Spinal cord (tissue), 10 donors: ENCODE measurements around the gene ZNF483. TPM values are rescaled to one million over a fixed set of nuclear protein-coding genes. Genes with fewer than 3 reads are reported as not detected.

Experiments used
- DNase-seq, 6 donors: peaks; one replicate each; pipeline versions ENCODE4 v3.0.0 to v3.0.0-alpha.2; 2013 to 2015; ENCODE audit warnings: low spot score in 6 of 6, low read depth in 4 of 6
- H3K27ac ChIP-seq: one replicate; pipeline ENCODE4 v1.5.1; 2013; ENCODE audit warnings: low read depth, low read length, control low read depth
- H3K27me3 ChIP-seq: one replicate; pipeline ENCODE4 v1.6.1; 2013; ENCODE audit warnings: low read length; ENCODE audit not compliant: control insufficient read depth, insufficient read depth
- H3K36me3 ChIP-seq: one replicate; pipeline ENCODE4 v1.6.1; 2013; ENCODE audit warnings: low read length; ENCODE audit not compliant: control insufficient read depth, insufficient read depth
- H3K4me1 ChIP-seq: one replicate; pipeline ENCODE4 v1.6.1; 2013; ENCODE audit warnings: low read length; ENCODE audit not compliant: control insufficient read depth, insufficient read depth
- H3K4me3 ChIP-seq: one replicate; pipeline ENCODE4 v1.5.1; 2013; ENCODE audit warnings: low read depth, low read length, control low read depth
- H3K9me3 ChIP-seq: one replicate; pipeline ENCODE4 v1.6.1; 2013; ENCODE audit warnings: low read length; ENCODE audit not compliant: control insufficient read depth, insufficient read depth
- WGBS: methylation state at CpG from one replicate; pipeline ENCODE4 v1.1.5; 2013; ENCODE audit warnings: missing lambda C conversion rate; ENCODE audit not compliant: insufficient coverage; 5-methylcytosine and 5-hydroxymethylcytosine counted together
- long read RNA-seq, 4 donors: transcript quantifications; one replicate each; lab custom pipeline, GENCODE V29; 2026
- polyA plus RNA-seq, 2 donors: library from polyadenylated mRNA; unstranded; fragments of 120-200 nt; gene quantifications; one replicate each; pipeline ENCODE4 v1.2.1, GENCODE V29; 2013; ENCODE audit not compliant: insufficient read length in 2 of 2
- total RNA-seq, 2 donors: library from RNA; depleted of rRNA in 1 of 2; stranded (reverse); fragments of 120-200 nt in 1 of 2; fragments of >200 nt in 1 of 2; gene quantifications; one replicate each; pipeline versions ENCODE4 v1.2.3 to v1.2.4, GENCODE V29; 2013 to 2014
- donor health status: healthy.

ZNF483 gene
- total RNA-seq (10 to 100 TPM; 34.6 to 92.8 TPM), polyA plus RNA-seq (1 to 10 TPM; 4.3 to 6.7 TPM)
- long read RNA-seq, donor 1, partial matches to known transcripts: 17 of 35 reads
- long read RNA-seq, donor 1, other reads (novel, unspliced or antisense): 16 of 35 reads
- long read RNA-seq, donor 2: 0 reads
- long read RNA-seq, donor 3, partial matches to known transcripts: 0 of 1 reads
- long read RNA-seq, donor 3, other reads (novel, unspliced or antisense): 0 of 1 reads
- long read RNA-seq, donor 4, partial matches to known transcripts: 166 of 193 reads
- long read RNA-seq, donor 4, other reads (novel, unspliced or antisense): 26 of 193 reads

DNA sequence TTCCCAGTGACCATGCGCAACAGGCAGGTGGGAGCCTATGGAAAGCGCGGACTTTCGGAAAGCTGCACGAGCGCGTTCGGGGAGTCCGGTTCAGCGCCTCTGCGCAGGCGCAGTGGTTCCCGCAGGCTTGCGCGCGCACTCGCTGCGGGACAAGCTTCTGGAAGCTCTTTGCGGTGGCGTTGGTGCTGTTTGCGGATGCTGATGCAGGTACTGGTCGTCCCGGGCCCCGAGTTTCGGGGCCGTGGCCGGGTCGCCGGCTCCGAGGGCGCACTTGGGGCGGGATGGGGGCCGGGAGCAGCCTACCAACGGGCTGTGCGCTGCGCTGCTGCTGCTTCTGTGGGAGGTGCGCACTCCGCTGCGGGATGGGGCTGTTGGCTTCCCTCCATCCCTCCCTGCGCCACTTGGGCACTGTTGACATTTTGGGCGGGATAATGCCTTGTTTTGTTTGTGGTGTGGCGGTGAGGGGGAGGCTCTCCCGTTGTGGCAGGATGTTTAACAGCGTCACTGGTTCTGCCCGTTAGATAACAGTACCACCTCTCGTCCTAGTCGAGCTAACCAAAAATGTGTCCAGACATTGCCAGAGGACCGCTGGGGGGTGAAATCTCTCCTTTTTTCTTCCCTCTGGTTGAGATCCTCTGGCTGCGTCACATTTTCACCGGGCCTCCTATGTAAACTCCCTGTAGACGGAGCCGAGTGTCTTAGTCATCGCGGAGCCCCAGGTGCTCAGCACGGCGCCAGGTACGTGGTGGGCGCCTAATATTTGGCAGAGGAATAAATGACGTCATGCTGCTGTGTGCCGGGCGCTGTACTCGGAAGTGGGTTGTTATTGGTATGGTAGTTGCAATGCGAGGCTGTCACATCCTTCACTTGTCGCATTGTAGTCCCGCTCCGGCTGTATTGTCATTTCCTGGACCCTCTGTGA, at the start of gene ZNF483:
ZNF483 (plus strand) TSS at position 124 of the 922 bp plus-strand sequence. CDS start 2,217 bp downstream, outside the sequence.
- Histone ChIP-seq H3K27me3 (peaks cover 2% of the 10 kb centered on the region), H3K4me3 (peak within 1 kb of the TSS; percentile 83), H3K27ac (peak within 1 kb of the TSS; percentile 11), H3K9me3 (no peaks in the 10 kb centered on the region), H3K36me3 (peaks cover 2% of the 10 kb centered on the region), H3K4me1 (peaks cover 8% of the 10 kb centered on the region)
- WGBS: 0% methylated on average over 58 of the region's 66 CpGs
- DNase-seq: peak; percentile 76 to 98 (median 84)

DNA sequence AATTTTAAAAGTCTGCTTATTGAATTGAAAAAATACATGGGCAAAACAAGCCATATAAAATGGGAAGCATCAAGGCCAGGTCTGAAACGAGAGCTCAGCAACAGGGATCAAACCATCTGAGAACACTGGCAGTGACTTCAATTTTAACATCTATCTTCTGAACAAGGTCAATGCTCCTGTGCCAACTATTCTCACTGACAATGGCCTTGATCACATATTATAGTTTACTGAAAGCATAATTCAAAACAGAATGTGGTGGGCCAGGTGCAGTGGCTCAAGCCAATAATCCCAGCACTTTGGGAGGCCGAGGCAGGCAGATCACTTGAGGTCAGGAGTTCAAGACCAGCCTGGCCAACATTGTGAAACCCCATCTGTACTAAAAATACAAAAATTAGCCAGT, 49.8 kb upstream of the ZNF483 start:
- Histone ChIP-seq H3K4me1 (no peaks in the 10 kb centered on the region), H3K9me3 (no peaks in the 10 kb centered on the region), H3K4me3 (no peak overlapping the region), H3K27me3 (no peaks in the 10 kb centered on the region), H3K27ac (no peak overlapping the region), H3K36me3 (peaks cover 3% of the 10 kb centered on the region)
- WGBS: 83% methylated on average over 1 of the region's 2 CpGs
- no peak for DNase-seq

DNA sequence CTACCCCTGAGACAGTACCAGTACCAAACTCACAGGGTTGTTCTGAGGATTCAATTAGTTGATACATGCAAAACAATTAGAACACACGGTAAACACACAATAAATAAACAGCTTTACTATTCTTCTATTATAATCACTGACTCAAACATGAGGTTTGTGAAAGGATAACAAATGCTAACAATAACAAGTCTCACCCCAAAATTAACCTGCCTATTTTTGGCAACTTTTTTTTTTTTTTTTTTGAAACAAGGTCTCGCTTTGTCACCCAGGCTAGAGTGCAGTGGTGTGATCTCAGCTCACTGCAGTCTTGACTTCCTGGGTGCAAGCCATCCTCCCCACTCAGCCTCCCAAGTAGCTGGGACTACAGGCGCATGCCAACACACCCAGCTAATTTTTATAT, 47.3 kb upstream of the ZNF483 start:
- Histone ChIP-seq H3K4me1 (peaks cover 3% of the 10 kb centered on the region), H3K36me3 (no peaks in the 10 kb centered on the region), H3K9me3 (no peaks in the 10 kb centered on the region), H3K27ac (no peak overlapping the region), H3K27me3 (no peaks in the 10 kb centered on the region), H3K4me3 (no peak overlapping the region)
- WGBS: no CpG with 5 or more reads among the region's 3 CpGs
- DNase-seq: no peak

DNA sequence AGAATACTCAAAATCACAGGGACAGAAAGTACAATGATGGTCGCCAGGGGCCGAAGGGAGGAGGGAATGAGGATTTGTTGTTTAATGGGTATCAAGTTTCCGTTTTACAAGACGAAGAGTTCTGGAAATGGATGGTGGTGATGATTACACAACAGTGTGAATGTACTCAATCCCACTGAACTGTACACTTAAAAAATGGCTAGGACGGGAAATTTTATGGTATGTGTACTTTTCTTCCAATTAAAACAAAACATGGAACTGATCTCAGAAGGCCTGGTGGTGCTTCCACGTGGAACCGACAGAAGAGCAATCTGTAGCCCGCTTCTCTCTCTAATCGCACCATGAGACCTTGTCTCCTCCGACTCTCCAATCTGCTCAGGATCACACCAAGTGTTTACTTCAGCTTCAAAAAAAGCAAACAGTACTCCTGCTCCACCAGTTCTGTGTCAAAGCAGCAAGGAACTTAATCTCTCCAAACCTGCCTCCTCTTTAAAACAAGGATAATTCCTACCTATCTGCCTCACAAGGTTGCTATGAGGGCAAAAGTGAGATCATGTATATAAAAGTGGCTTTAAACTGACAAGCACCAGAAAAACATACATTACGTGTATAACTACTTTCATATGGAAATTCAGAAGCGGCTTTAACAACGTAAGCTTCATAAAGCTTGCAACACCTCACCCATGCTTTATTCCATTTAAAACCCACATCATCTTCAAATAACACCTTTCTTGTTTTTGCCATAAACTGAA, 42.9 kb upstream of the ZNF483 start:
- no peaks in the 10 kb centered on the region for H3K27me3 ChIP-seq
- peak overlapping the region; percentile 82 for H3K4me3 ChIP-seq
- H3K4me1 ChIP-seq: peaks cover 11% of the 10 kb centered on the region
- no peaks in the 10 kb centered on the region for H3K36me3 ChIP-seq
- peak overlapping the region; percentile 93 for H3K27ac ChIP-seq
- DNase-seq: peak in 1 of 6 donors; percentile 10
- no peaks in the 10 kb centered on the region for H3K9me3 ChIP-seq
- WGBS: 74% methylated on average over 7 of the region's 13 CpGs

DNA sequence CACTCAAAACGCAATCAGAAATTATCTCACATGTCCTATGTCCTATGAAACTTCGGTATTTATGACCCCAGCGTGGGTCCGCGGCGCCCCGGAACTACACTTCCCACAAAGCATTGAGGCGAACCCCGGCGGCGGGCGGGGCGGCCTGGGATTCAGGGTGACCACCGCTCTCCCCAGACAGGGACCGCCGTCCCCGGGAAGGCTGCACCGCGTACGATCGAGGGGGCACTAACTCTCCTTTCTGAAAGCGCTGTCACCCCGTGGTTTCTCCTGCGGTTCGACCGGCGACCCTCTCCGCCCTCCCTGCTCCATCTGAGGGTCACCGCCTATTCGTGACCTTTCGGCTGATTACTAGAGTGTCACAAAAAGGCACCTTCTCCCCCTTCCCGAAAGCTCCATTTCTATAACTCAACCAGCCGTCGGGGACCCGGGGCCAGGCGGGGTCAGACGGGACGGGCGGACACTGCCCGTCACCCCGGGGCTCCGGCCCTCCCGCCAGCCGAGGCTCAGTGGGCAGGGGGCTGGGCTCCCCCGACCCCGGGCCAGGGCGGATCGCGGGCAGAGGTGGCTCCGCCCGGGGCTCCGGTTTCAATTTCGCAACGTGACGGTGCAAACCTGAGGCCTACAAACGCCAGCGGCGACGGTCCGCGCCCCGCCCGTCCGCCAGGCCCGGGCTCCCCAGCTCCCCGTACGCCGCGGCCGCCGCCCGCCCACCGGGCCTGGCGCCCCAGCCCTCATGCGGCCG, 42.1 kb upstream of the ZNF483 start:
- H3K27ac ChIP-seq: peak overlapping the region; percentile 93
- peak overlapping the region; percentile 82 for H3K4me3 ChIP-seq
- H3K36me3 ChIP-seq: no peaks in the 10 kb centered on the region
- peak; percentile 22 to 82 (median 42) for DNase-seq
- peaks cover 11% of the 10 kb centered on the region for H3K4me1 ChIP-seq
- no peaks in the 10 kb centered on the region for H3K9me3 ChIP-seq
- no peaks in the 10 kb centered on the region for H3K27me3 ChIP-seq
- whole genome bisulfite sequencing: under 1% methylated on average over 76 of the region's 76 CpGs

DNA sequence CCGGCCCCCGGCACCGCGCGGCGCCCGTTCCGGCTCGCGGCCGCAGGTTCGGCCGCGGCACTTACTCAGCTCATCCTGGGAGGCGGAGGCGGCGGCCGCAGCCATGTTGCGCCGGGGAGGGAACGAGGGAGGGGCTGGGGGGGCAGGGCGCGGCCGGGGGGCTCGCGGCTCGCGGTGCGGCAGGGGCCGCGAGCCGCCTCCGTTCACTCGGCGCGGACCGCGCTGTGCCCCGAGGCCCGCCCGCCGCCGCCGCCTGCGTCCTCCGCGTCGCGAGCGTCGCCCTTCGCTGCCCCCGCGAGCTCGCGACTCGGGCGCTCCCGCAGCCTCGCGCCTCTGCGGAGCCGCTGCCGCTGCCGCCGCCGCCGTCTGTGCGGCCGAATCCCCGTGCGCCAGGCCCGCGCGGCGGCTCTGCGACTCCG, 41.5 kb upstream of the ZNF483 start:
- H3K9me3 ChIP-seq: no peaks in the 10 kb centered on the region
- no peak overlapping the region for H3K4me3 ChIP-seq
- under 1% methylated on average over 78 of the region's 78 CpGs for WGBS
- H3K27ac ChIP-seq: no peak overlapping the region
- no peaks in the 10 kb centered on the region for H3K36me3 ChIP-seq
- peak in 5 of 6 donors; percentile 4 to 76 (median 31) for DNase-seq
- no peaks in the 10 kb centered on the region for H3K27me3 ChIP-seq
- peaks cover 11% of the 10 kb centered on the region for H3K4me1 ChIP-seq

DNA sequence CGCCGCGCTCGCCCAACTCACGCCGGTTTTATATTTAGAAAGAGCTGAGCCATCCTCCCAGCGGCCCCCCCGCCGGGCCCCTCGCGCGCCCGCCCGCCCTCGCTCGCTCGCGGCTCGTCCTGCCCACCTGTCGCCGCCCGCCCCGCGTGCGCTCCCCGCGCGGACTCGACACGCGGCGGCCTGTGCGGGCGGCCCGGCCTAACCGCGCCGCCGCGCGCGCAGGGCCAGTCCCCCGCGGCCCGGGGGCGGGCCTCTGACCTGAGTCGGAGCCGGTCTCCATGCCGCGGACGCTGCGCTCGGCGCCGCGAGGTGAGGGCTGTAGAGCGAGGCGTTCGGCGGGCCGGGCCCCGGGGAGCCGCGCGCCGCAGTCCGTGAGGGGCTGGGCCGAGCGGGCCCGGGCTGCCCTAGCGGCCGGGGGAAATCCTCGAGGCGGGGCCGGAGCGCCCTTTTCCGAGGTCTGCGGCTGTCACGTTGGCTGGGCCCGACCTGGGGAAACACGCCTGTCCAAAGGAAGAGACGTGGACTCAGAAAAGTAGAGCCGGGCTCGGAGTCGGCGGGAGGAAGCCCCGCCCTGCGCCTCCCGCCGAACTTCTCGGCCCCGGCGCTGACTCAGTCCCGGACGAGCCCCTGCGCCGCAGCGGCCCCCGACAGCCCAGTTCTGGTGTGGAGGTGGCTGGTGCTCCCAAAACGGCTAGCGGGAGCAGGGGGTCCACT, 41.0 kb upstream of the ZNF483 start, which contains the start of gene ECPAS:
ECPAS (minus strand) TSS at position 526 of the 714 bp plus-strand sequence. CDS start 11,465 bp downstream, outside the sequence.
- no peaks in the 10 kb centered on the region for H3K27me3 ChIP-seq
- no peaks in the 10 kb centered on the region for H3K9me3 ChIP-seq
- peak within 1 kb of the TSS; percentile 93 for H3K27ac ChIP-seq
- peak; percentile 26 to 79 (median 34) for DNase-seq
- H3K36me3 ChIP-seq: no peaks in the 10 kb centered on the region
- under 1% methylated on average over 101 of the region's 101 CpGs for WGBS
- peaks cover 11% of the 10 kb centered on the region for H3K4me1 ChIP-seq
- H3K4me3 ChIP-seq: peak within 1 kb of the TSS; percentile 82

DNA sequence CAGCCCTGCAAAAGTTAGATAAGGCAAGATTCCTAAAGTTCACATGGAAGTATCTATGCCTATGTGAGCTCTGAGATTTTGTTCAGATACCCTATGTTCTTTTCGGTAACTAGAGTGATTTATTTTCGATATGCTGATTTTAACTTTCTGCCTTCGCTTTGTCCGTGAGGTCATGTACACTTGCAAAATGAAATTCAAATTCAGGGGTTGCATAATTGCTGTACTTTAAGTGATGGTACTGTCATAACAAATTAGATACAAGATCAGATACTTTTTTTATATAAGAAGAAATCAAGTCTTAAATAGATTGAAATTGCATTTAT, 40.4 kb upstream of the ZNF483 start:
- Histone ChIP-seq H3K36me3 (no peaks in the 10 kb centered on the region), H3K4me1 (peaks cover 11% of the 10 kb centered on the region), H3K27me3 (no peaks in the 10 kb centered on the region), H3K4me3 (peak overlapping the region; percentile 63), H3K9me3 (no peaks in the 10 kb centered on the region), H3K27ac (peak overlapping the region; percentile 85)
- no CpG with 5 or more reads among the region's 4 CpGs for WGBS
- DNase-seq: peak in 2 of 6 donors; percentile 1 to 10
